Hippocampal formation (tissue), 2 donors: ENCODE results near the gene HLF.

Source experiments
- DNase-seq, 2 donors: peaks; one replicate each; lab custom pipeline; 2025; lab: John Stamatoyannopoulos, UW

Gene HLF

DNA sequence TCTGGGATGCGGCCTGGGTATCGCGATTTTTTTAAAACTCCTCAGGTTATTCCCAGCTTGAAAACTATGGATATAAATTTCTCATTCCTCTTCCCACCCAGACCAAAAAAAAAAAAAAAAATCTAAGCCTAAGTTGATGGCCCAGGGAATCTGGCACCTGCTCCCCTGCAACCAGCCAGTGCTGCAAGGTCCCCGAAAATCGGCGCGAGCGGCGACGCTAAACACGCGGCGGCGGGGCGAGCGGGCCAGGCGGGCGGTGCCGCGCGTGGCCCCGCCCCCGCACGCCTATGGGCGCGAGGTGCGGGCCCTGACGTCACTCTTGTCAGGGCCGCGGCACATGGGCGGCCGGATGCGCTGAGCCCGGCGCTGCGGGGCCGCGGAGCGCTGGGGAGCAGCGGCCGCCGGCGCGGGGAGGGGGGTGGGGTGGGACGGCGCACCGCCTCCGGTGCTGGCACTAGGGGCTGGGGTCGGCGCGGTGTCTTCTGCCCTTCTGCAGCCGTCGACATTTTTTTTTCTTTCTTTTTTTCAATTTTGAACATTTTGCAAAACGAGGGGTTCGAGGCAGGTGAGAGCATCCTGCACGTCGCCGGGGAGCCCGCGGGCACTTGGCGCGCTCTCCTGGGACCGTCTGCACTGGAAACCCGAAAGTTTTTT is at the start of gene HLF:
TSS of gene HLF (plus strand) at position 316 of the 654 bp plus-strand sequence. CDS start 525 bp downstream, outside the sequence.
- DNase-seq, result peak; percentile 73 to 84

GRCh38 chr17:55215711-55216110 is 49.0 kb upstream of the HLF start:
- no peak for DNase-seq

GRCh38 chr17:55216888-55217287 is 47.9 kb upstream of the HLF start:
- DNase-seq, result no peak

DNA sequence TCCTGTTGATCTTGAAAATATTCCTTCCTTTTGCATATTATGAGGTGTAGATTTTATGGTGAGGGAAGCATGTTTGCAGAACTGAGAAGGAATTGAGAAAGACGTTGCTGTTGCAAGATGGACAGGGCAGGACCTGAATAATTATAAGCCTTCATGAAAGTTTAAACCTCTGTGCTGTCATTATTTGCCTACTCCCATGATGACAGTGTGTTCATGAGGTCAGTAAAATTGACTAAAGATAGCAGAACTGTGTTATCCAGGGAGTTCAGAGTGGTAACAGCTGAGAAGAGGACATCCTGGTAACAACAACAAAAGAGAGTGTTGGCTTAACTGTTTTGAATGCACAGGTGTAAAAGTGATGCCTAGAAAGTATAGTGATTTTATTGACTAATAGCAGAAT is 45.3 kb upstream of the HLF start:
- no peak for DNase-seq

GRCh38 chr17:55219934-55220333 is 44.8 kb upstream of the HLF start:
- no peak for DNase-seq

DNA sequence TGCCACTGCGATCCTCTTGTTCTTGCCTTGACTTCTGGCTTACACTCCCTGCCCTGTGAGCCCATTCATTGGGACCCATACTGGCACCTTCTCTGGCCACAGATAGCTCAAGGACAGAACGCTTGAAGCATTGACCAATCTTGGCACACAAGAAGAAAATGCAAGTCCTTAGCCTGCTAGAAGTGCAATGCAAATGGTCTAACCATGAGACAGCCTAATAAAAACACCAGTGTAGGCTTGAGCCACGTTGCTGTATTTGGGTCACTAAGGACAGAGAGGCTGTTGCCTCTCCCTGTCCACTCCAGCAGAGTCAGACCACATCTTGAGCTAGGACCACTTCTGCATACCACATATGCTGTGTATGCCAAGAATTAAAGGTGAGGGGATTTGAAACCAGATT is 41.2 kb upstream of the HLF start:
- DNase-seq, result no peak

DNA sequence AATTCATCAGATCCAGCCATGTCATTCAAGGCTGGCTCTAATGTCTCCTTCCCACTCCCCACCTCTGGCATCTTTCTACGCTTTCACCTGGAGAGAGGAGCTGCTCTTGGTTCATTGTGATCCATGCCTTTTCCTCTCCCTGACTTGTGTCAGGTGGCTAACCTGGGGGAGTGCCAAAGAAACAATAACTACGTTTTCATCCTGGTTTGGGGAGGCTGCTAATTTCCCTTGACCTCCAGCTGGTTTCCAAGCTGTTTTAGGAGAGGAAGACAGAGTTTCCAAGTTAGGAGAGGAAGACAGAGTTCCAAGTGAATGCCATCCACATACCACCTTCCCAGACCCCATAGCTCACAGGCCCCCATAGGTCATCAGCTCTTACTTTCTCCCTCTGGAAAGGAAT is 40.0 kb upstream of the HLF start:
- no peak for DNase-seq

DNA sequence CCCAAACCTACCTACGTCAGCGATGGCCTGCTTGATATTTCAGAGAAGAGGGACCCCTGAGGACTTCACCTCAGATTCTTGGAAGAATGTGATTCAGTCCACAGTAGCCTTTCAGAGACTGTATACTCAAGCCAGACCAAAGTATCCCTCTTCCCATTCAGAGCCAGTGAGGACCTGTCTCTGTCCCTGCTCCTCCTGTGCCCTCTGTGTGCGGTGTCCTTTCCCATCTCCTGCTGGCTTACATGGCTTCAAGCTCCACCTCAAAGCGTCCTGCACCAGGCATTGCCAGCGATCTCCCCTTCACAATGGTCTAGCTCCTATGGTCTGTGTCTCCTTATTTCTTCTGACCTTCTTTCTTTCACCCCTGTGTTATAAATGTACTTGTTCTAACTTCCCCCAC is 39.5 kb upstream of the HLF start:
- no peak for DNase-seq

GRCh38 chr17:55228683-55229192 is 36.0 kb upstream of the HLF start:
- no peak for DNase-seq

DNA sequence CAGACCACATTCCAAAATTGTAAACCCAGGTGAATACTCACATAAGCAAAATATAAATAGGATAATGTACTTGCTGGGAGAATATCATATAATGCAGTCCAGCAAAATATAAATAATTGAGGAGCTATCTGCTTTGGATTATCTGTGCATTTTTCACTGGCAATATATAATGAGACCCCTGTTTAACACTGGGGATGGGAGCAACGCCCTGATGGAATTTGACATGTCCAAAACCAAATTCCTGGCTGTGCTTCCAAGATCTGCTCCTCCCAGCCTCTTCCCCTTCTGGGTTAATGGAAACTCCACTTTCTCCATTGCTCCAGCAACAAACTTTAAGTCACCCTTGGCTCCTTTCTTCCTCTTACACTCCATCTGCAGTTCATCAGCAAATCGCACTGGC is 35.5 kb upstream of the HLF start:
- no peak for DNase-seq

DNA sequence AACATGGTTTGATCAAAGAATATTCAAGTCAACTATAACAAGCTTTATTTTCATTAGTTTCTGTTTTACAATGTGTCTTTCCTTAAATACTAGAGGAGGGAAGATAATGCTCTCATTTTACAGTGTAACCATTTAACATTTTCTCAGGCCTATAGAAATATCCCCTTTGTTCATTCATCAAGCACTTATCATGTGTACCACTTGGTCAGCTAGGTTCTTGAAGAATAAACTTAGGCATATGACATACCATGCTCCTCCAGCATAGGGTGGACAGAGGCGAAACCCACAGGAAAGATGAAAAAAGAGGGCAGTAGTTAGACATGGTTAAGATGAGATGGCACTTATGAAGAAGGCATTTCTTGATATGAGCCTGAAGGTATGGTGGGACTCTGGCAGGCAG is 34.0 kb upstream of the HLF start:
- no peak for DNase-seq

- no peak for DNase-seq
Measured at GRCh38 chr17:55233840-55234239, 30.9 kb upstream of the HLF start.

DNA sequence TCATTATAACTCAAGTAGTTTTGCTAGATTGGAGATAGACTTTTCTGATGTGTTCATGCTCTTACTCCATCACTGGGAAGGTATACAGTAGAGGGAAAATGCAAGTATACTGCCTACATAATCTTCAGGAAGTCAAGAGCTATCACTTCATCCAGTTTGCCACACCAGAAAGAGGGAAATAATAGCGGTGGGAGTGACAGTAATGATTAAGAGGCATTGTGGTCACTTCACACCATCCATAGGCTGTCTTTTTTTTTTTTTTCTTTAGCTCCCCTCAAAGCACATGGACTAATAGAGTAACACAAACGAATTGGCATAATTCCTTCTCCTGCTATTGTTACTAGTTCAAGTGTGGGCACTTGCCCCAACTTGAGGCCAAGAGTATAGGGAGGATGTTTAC is 28.4 kb upstream of the HLF start:
- DNase-seq, result no peak

DNA sequence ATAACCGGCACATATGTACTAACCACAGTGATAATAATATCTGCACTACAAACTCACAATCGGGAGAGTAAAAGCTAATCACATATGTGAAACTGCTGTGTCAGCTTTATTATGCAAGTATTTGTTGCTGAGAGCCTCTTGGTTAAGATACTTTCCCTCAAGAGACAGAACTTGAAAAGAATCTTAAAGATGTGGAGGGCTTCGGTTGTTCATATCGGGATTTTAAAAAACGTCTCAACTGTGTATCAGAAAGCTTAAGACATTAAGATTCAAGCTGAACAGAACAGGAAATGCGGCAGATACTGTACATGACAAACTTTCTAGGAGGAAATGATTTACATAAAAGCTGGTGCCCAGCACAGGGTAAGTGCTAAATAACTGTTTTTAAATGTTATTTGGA is 27.5 kb upstream of the HLF start:
- no peak for DNase-seq

- no peak for DNase-seq
Measured at GRCh38 chr17:55237841-55238178, 26.9 kb upstream of the HLF start.

DNA sequence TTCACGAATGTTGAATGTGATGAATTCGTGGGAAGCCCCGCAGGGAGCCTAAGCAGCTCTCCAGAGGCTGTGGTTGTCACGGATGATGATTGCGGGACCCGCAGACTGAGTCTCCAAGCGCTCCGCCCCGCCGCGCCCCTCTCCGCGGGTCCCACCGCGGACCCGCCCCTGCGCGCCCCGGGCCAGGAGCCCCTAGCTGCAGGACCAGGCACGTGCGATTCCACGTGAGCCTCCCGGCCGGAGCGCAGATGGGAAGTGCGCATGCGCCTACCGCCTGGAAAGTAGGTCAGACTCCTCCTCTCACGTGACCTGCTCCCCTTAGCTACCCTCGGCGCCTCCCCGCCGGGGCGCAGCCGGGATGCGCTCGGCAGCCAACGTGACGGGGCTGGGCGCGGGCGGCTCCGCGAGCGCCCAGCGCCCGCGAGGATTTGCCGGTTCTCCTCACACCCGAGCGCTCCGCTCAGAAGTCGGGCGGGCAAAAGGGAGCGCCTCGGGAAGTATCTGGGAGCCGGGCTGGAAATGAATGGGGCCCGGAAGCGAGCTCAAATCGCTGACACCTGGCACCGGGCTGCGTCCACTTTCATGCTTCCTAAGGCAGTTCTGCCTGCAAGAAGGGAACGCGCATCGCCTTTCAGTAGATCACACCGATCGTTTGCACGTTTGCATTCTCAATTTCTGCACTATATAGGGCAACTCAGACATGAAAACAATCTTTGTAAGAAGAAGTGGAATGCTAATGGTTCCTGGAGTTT is 26.4 kb upstream of the HLF start:
- DNase-seq, result peak; percentile 91 to 97

DNA sequence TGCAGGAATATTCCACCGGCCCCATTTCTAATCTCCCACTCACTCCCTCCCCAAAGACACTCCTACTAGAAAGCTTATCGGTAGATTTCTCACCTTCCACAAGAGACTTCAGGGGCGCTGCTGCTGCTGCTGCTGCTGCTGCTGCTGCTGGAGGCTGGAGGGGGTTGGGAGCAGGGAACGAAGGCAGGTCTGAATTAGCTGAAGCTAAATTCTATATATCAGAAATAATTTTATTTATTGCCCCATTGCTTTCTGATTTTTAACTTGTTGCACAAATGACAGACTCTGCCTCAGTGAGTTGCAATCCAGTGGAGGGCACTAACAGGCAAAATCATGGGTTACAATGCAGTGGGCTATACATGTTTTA is 25.8 kb upstream of the HLF start:
- peak; percentile 22 to 51 for DNase-seq

DNA sequence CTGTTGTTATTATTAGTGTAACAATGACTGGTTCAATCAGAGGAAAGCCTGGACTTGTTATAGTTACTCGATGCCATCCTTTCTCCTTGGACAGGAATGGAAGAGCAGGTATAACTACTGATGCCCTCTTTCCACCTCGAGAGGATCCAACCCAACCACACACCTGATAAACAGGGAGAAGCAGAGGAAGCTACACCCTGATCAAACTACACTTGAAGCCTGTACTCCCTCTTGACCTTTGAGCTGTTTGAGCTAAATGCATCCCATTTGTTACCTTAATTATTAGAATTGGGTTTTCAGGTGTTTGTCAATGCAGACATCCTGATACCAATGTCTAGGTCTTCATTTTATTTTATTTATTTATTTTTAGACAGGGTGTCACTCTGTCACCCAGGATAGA is 23.7 kb upstream of the HLF start:
- DNase-seq, result no peak

GRCh38 chr17:55242476-55242875 is 22.3 kb upstream of the HLF start:
- no peak for DNase-seq

DNA sequence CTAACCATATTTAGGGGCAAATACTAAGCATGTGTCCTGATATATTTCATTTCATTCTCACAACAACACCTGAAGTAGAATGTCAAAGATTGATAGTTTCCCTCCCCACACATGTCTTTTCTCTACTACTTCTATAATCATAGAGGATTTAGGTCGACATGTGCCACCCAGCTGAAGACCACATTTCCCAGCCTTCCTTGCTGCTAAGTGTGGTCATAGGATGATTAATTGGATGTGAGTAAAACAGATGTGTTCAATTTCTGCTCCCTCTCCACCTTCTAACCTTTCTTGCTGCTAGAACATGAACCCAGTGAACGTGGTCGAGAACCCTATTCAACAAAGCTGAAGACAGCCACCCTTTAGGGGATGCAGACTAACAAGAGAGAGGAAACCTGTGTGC is 18.8 kb upstream of the HLF start:
- no peak for DNase-seq

DNA sequence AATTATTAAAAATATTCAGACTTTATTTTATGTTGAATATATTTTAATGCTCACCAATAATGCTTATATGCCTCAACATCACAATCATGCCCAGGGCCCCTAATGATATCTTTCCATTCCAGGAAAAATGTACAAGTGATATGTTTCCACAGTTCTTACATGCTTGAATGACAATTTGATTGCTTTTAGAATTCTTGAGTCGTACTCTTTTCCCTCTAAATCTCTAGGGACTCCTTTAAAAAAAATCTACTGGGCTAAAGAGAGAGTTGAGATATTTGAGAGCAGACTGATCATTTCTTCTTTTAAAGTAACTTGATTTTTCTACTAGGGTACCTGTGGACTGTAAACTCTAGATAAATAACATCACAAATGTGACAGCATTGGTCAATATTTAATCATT is 18.2 kb upstream of the HLF start:
- DNase-seq, result no peak

GRCh38 chr17:55248077-55248476 is 16.7 kb upstream of the HLF start:
- no peak for DNase-seq

GRCh38 chr17:55249861-55250260 is 14.9 kb upstream of the HLF start:
- DNase-seq, result no peak

GRCh38 chr17:55254375-55254774 is 10.4 kb upstream of the HLF start:
- no peak for DNase-seq
